ENCODE results near the gene MAGI1.

- TF ChIP-seq EZH2phosphoT487 (IDR thresholded peaks at IDR 0.05; ENCODE audit: borderline replicate concordance) (no peak), CTCF (conservative IDR thresholded peaks at IDR 0.05; ENCODE audit: low read length) (no peak)
Measured at GRCh38 chr3:66036586-66037148, 2.1 kb downstream of the MAGI1 start.

Data from Loucy (cell line).